ENCODE results near the gene ZMYND10. TPM values are rescaled to one million over a fixed set of nuclear protein-coding genes. Genes with fewer than 3 reads are reported as not detected.

ZMYND10 gene
- total RNA-seq, 4 donors from 2014 or later = 0.42 to 1.8 (median 0.74) TPM; not detected in 1

DNA sequence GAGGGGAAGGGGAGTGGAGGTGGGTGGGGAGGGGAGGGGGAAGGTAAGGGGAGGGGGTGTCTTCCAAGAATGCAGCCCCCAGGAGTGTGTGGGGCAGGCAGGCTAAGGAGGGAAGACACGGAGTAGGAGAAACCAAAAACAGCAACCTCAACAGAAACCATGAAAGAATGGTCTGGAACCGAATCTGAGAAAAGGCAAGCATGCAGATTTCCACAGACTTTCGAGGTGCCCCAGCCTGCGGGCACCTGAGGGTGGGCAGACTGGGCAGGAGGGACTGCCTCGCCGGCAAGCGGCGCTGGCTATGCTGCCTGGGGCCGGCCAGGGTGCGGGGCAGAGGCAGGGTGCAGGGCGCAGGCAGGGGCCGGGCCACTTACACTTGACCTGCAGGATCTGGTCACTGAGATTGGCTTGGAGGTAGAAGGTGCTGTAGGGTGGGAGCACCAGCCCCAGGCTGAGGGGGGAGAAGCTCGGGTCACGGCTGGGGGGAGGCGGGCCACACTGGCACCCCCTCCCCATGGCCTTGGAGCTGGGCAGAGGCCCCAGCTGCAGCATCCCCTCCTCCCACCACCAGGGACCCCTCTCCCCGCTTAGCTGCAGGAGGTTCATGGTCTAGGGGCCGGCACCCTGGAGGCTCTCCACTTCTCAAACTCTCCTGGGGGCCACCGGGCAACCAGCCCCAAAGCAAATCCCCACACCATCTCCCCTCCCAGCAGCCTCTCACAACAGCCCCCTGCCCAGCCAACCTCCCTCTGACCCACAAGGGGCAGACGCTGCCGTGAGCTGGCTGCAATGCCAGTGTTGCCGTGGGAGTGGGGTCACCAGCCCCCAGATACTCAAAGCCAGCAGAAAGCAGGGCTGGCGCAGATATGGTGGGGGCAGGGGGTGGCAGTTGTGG lies 29.1 kb upstream of the ZMYND10 start:
- no peak for TF ChIP-seq POLR2A (IDR thresholded peaks at IDR 0.05)
- TF ChIP-seq, protein P1, sequence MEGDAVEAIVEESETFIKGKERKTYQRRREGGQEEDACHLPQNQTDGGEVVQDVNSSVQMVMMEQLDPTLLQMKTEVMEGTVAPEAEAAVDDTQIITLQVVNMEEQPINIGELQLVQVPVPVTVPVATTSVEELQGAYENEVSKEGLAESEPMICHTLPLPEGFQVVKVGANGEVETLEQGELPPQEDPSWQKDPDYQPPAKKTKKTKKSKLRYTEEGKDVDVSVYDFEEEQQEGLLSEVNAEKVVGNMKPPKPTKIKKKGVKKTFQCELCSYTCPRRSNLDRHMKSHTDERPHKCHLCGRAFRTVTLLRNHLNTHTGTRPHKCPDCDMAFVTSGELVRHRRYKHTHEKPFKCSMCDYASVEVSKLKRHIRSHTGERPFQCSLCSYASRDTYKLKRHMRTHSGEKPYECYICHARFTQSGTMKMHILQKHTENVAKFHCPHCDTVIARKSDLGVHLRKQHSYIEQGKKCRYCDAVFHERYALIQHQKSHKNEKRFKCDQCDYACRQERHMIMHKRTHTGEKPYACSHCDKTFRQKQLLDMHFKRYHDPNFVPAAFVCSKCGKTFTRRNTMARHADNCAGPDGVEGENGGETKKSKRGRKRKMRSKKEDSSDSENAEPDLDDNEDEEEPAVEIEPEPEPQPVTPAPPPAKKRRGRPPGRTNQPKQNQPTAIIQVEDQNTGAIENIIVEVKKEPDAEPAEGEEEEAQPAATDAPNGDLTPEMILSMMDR (IDR thresholded peaks at IDR 0.05) = no peak
- intact Hi-C loops (cut with DNase I; ENCODE audit: low total_unique reads) = no loop called here
- DNase-seq (ENCODE audit: low spot score in 2 of 2) = no peak
- no peak overlapping the region for H3K4me3 ChIP-seq (ENCODE audit: low read depth, poor library complexity, severe bottlenecking)
- WGBS, 2 donors = 69 to 81% methylated on average over 19 to 21 of the region's 22 CpGs

DNA sequence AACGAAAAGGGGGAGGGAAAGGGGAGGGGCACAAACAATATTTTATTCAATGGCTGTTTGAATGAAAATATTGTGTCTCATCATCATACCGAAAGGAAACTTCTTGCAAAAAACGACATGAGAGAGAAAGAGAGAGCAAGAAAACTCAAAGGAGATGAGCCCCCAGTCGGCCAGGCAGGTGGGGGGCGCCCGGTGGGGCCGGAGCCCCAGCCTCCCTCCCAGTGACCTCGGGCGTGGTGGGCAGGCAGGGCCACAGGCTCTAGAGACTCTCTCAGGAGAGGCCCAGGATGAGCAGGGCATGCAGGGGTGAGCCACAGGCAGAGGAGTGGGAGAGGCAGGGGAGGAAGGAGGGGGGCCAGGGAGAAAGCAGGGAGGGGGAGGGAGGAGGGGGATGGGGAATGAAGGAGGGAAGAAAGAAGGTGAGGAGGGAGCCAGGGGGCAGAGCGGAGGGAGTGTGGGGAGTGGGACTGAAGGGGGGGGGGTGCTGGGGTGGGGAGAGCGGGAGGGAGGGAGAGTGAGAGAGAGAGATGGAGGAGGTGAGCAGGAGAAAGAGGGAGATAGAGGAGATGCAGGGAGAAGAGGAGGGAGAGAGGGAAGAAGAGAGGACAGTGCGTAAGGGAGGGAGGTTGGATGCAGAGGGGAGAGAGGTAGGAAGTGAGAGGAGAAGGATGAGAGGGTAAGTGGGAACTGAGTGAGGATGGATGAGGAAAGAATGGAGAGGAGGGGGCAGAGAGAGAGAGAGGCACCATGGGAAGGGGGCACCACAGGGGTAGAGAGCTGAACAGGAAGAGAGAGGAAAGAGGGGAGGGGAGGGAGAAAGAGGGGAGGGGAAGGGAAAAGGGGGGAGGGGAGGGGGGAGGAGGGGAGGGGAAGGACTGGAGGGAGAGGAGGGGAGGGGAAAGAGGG lies 27.9 kb upstream of the ZMYND10 start:
- TF ChIP-seq POLR2A (IDR thresholded peaks at IDR 0.05) = no peak
- TF ChIP-seq, protein P1 (IDR thresholded peaks at IDR 0.05) = no peak
- no peak overlapping the region for H3K4me3 ChIP-seq (ENCODE audit: low read depth, poor library complexity, severe bottlenecking)
- DNase-seq (ENCODE audit: low spot score in 2 of 2) = no peak
- intact Hi-C loops (cut with DNase I; ENCODE audit: low total_unique reads) = no loop called here
- 58 to 64% methylated on average over 12 of the region's 12 CpGs for WGBS, 2 donors

DNA sequence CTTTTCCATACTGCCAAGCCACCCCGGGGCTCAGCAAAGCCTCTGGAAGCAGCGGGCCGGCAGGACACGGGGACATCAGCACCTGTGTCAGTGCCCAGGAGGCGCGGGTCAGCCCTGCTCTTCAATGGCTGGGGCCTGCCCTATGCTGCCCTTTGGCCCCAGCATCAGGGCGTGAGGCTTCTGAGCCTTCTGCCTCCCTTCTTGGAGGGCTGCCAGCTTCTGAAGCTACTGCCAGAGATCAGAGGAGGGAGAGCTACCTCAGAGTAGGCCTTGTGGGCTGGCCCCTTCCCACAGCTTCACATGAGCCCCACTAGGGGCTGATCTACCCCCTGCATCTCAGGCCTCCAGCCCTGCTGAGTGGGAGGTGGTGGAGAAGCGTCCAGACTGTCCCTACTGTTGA lies 26.8 kb upstream of the ZMYND10 start:
- no peak overlapping the region for H3K4me3 ChIP-seq (ENCODE audit: low read depth, poor library complexity, severe bottlenecking)
- DNase-seq (ENCODE audit: low spot score in 2 of 2) = no peak
- TF ChIP-seq, protein P1 (IDR thresholded peaks at IDR 0.05) = no peak
- TF ChIP-seq POLR2A (IDR thresholded peaks at IDR 0.05) = no peak
- 66 to 74% methylated on average over 8 of the region's 8 CpGs for WGBS, 2 donors
- intact Hi-C loops (cut with DNase I; ENCODE audit: low total_unique reads) = no loop called here

DNA sequence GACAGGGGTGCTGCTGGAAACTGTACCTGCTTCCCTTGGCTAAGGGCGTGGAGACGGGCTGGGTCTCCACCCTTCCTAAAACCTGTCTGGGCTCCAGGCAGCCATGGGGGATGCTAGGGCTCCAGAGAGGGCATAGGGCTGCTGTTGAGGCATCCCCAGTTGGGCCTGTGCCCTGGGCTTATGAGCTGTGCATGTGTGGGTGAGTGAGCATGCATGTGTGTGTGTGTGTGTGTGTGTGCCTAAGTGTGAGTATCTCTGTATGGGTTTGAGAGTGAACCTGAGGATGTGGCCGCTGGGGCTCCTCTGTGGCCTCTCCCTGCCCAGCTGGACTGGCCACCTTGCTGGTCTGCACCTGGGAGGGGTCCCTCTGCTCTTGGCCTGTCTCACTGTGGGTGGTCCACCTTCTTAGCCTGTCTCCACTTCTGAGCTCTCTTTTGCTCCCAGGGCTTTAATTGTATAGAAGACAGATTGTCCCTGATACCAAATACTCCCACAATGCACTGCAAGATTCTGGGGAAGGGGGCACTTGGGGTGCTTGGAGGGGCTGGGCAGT lies 25.7 kb upstream of the ZMYND10 start:
- intact Hi-C loops (cut with DNase I; ENCODE audit: low total_unique reads) = no loop called here
- WGBS, 2 donors = 77 to 93% methylated on average over 3 of the region's 3 CpGs

DNA sequence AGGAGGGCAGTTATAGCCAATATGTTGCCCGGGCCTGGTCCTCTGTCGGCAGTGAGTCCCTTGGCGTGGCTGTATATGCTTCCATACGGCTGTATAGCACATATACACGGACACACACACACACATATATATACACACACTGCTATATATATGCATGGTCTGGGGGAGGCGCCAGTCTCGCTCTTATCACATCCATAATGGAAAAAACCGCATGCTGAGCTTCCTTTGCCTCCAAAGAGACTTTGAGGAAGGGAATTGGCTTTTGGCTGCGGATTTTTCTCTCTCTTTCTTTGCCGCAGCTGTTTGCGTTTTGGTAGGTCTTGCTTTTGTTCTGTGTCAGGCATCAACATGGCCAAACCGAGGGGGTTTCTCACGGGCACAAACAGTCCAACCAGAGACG lies 25.1 kb upstream of the ZMYND10 start:
- H3K4me3 ChIP-seq (ENCODE audit: low read depth, poor library complexity, severe bottlenecking) = no peak overlapping the region
- no peak for DNase-seq (ENCODE audit: low spot score in 2 of 2)
- TF ChIP-seq, protein P1 (IDR thresholded peaks at IDR 0.05) = no peak
- TF ChIP-seq POLR2A (IDR thresholded peaks at IDR 0.05) = no peak
- WGBS, 2 donors = 43 to 45% methylated on average over 14 of the region's 14 CpGs
- intact Hi-C loops (cut with DNase I; ENCODE audit: low total_unique reads) = no loop called here

More for the DNA sequence above, 25.7 kb upstream of the ZMYND10 start:
- no peak for DNase-seq (ENCODE audit: low spot score in 2 of 2)
- TF ChIP-seq, protein P1 (IDR thresholded peaks at IDR 0.05) = no peak
- no peak for TF ChIP-seq POLR2A (IDR thresholded peaks at IDR 0.05)
- H3K4me3 ChIP-seq (ENCODE audit: low read depth, poor library complexity, severe bottlenecking) = no peak overlapping the region
